Small intestine (tissue), 7 donors: ENCODE results near the gene MMP24. TPM values are rescaled to one million over a fixed set of nuclear protein-coding genes. Genes with fewer than 3 reads are reported as not detected.
"Not testable (repeated sequence)": the region's sequence is repeated elsewhere in the genome, so short reads cannot be mapped to it uniquely, and the experiment has no call there.

ENCODE experiments used
- DNase-seq, 2 donors: peaks; one replicate each; pipeline versions ENCODE4 v3.0.0 to v3.0.0-alpha.2; 2013
- FAIRE-seq: peaks from 2 replicates; lab custom pipeline; 2012; peaks lifted over from hg19 to GRCh38; lab: Jason Lieb, UNC
- H3K27ac ChIP-seq, 3 donors: one replicate each; pipeline ENCODE4 v1.5.1; 2013; ENCODE audit warnings: low read length in 2 of 3, mild to moderate bottlenecking in 2 of 3, control low read depth in 1 of 3, inconsistent platforms in 1 of 3, low read depth in 1 of 3, moderate library complexity in 1 of 3
- H3K27me3 ChIP-seq, 3 donors: one replicate each; pipeline ENCODE4 v1.6.1; 2013; ENCODE audit warnings: low read length in 3 of 3, inconsistent platforms in 1 of 3; ENCODE audit not compliant: control insufficient read depth in 3 of 3, insufficient read depth in 3 of 3
- H3K36me3 ChIP-seq, 3 donors: one replicate each; pipeline ENCODE4 v1.6.1; 2013; ENCODE audit warnings: low read length in 3 of 3, inconsistent platforms in 1 of 3, low read depth in 1 of 3, mild to moderate bottlenecking in 1 of 3, moderate library complexity in 1 of 3; ENCODE audit not compliant: control insufficient read depth in 3 of 3, insufficient read depth in 2 of 3
- H3K4me1 ChIP-seq, 3 donors: one replicate each; pipeline ENCODE4 v1.6.1; 2013; ENCODE audit warnings: low read length in 2 of 3, inconsistent platforms in 1 of 3, low read depth in 1 of 3, mild to moderate bottlenecking in 1 of 3, moderate library complexity in 1 of 3; ENCODE audit not compliant: control insufficient read depth in 3 of 3, insufficient read depth in 2 of 3
- H3K4me3 ChIP-seq, 3 donors: one replicate each; pipeline ENCODE4 v1.5.1; 2013; ENCODE audit warnings: low read length in 3 of 3, control low read depth in 1 of 3, inconsistent platforms in 1 of 3, low read depth in 1 of 3, mild to moderate bottlenecking in 1 of 3, moderate library complexity in 1 of 3
- H3K9me3 ChIP-seq, 2 donors: one replicate each; pipeline ENCODE4 v1.6.1; 2013; ENCODE audit warnings: low read depth in 1 of 2, low read length in 1 of 2; ENCODE audit not compliant: control insufficient read depth in 2 of 2, insufficient read depth in 1 of 2
- WGBS, 3 donors: extraction: QIAGEN DNeasy Blood & Tissue Kit; methylation state at CpG; one replicate each; pipeline ENCODE4 v1.1.7; 2013; 5-methylcytosine and 5-hydroxymethylcytosine counted together
- polyA plus RNA-seq, 4 donors: library from polyadenylated mRNA; stranded (reverse) in 3 of 4; unstranded in 1 of 4; fragments of 200-250 nt in 3 of 4; fragments of 120-200 nt in 1 of 4; gene quantifications; one replicate each; pipeline versions ENCODE4 v1.2.1 to v1.2.3, GENCODE V29; 2013
- donor health status: healthy with polysubstance abuse.
- donor health status: control.
- donor health status: control.
- donor health status: Bipolar disorder and iron deficiency.
- donor health status: healthy.

The MMP24 gene
- polyA plus RNA-seq, 4 donors: 0.54 to 1.3 (median 0.73) TPM

GRCh38 chr20:35315632-35316020 lies 89.1 kb downstream of the MMP24 start:
- DNase-seq, FAIRE-seq, H3K27me3 ChIP-seq, H3K9me3 ChIP-seq, H3K4me3 ChIP-seq, H3K27ac ChIP-seq: not testable (repeated sequence)
- H3K4me1 ChIP-seq: peaks cover 3 to 38% (median 3%) of the 10 kb centered on the region in 3 donors
- 93 to 98% (median 95%) methylated on average over 7 of the region's 7 CpGs for WGBS, 3 donors
- H3K36me3 ChIP-seq: peaks cover 0 to 14% (median 0%) of the 10 kb centered on the region in 3 donors

GRCh38 chr20:35316086-35316485 lies 89.6 kb downstream of the MMP24 start:
- Histone ChIP-seq H3K4me1 (peaks cover 3 to 41% (median 3%) of the 10 kb centered on the region in 3 donors), H3K36me3 (peaks cover 0 to 14% (median 0%) of the 10 kb centered on the region in 3 donors), H3K27ac (no peak overlapping the region), H3K4me3 (no peak overlapping the region), H3K27me3 (no peaks in the 10 kb centered on the region), H3K9me3 (no peaks in the 10 kb centered on the region)
- no peak for FAIRE-seq
- 91 to 95% (median 91%) methylated on average over 2 of the region's 2 CpGs for WGBS, 3 donors
- DNase-seq: peak in 1 of 2 donors; percentile 37

- WGBS, 3 donors: 63 to 83% (median 74%) methylated on average over 5 of the region's 5 CpGs
- peak overlapping the region; percentile 86 to 96 (median 87) for H3K27ac ChIP-seq
- DNase-seq (no peak), FAIRE-seq (no peak)
- peaks cover 0 to 12% (median 0%) of the 10 kb centered on the region in 3 donors for H3K36me3 ChIP-seq
- no peaks in the 10 kb centered on the region for H3K9me3 ChIP-seq
- no peaks in the 10 kb centered on the region for H3K27me3 ChIP-seq
- no peak overlapping the region for H3K4me3 ChIP-seq
- H3K4me1 ChIP-seq: peaks cover 3 to 41% (median 3%) of the 10 kb centered on the region in 3 donors
Measured at GRCh38 chr20:35317416-35318210, 91.1 kb downstream of the MMP24 start.

GRCh38 chr20:35318502-35319157 lies 92.1 kb downstream of the MMP24 start:
- DNase-seq: peak; percentile 90 to 97
- Histone ChIP-seq H3K36me3 (peaks cover 0 to 9% (median 0%) of the 10 kb centered on the region in 3 donors), H3K9me3 (no peaks in the 10 kb centered on the region), H3K4me1 (peaks cover 3 to 41% (median 3%) of the 10 kb centered on the region in 3 donors), H3K27me3 (no peaks in the 10 kb centered on the region), H3K4me3 (no peak overlapping the region), H3K27ac (peak overlapping the region; percentile 86 to 96 (median 87))
- no peak for FAIRE-seq
- WGBS, 3 donors: 15 to 58% (median 37%) methylated on average over 6 of the region's 6 CpGs

- peaks cover 0 to 4% (median 0%) of the 10 kb centered on the region in 3 donors for H3K36me3 ChIP-seq
- FAIRE-seq (no peak), DNase-seq (peak; percentile 57 to 80)
- peaks cover 3 to 41% (median 3%) of the 10 kb centered on the region in 3 donors for H3K4me1 ChIP-seq
- WGBS, 3 donors: 33 to 53% (median 50%) methylated on average over 5 of the region's 5 CpGs
- H3K27ac ChIP-seq: peak overlapping the region; percentile 35 to 86 (median 48)
- no peaks in the 10 kb centered on the region for H3K27me3 ChIP-seq
- no peaks in the 10 kb centered on the region for H3K9me3 ChIP-seq
- no peak overlapping the region for H3K4me3 ChIP-seq
Measured at GRCh38 chr20:35319192-35319870, 92.8 kb downstream of the MMP24 start.

GRCh38 chr20:35319871-35320197 lies 93.3 kb downstream of the MMP24 start:
- Histone ChIP-seq H3K36me3 (peaks cover 0 to 4% (median 0%) of the 10 kb centered on the region in 3 donors), H3K4me1 (peaks cover 3 to 41% (median 3%) of the 10 kb centered on the region in 3 donors), H3K27ac (peak overlapping the region in 2 of 3 donors; percentile 35 to 86), H3K9me3 (no peaks in the 10 kb centered on the region), H3K27me3 (no peaks in the 10 kb centered on the region), H3K4me3 (no peak overlapping the region)
- no peak for FAIRE-seq
- DNase-seq: peak in 1 of 2 donors; percentile 36

GRCh38 chr20:35320396-35321126 lies 94.1 kb downstream of the MMP24 start:
- WGBS, 3 donors: 94 to 97% (median 96%) methylated on average over 3 of the region's 3 CpGs
- Histone ChIP-seq H3K27me3 (no peaks in the 10 kb centered on the region), H3K27ac (peak overlapping the region in 2 of 3 donors; percentile 35 to 86), H3K4me1 (peaks cover 3 to 45% (median 3%) of the 10 kb centered on the region in 3 donors), H3K9me3 (no peaks in the 10 kb centered on the region), H3K36me3 (peaks cover 0 to 4% (median 0%) of the 10 kb centered on the region in 3 donors), H3K4me3 (no peak overlapping the region)
- FAIRE-seq (no peak), DNase-seq (peak in 1 of 2 donors; percentile 74)
